RWPE2 (cell line): ENCODE results near the gene IFI35.

Experiments used
- ATAC-seq: fragments of 200-7000 bp; cut with Tn5 transposase; 3 replicates; pipeline ENCODE4 v1.9.1; 2021; ENCODE audit warnings: low read depth
- DNase-seq: peaks from one replicate; pipeline ENCODE4 v3.0.0-alpha.2; 2020; ENCODE audit warnings: low spot score
- H3K27ac ChIP-seq: fragments of 450-650 bp; 2 replicates; pipeline ENCODE4 v1.5.1; 2017; ENCODE audit warnings: mild to moderate bottlenecking; ENCODE audit not compliant: poor library complexity, severe bottlenecking
- H3K27me3 ChIP-seq: fragments of 250-450 bp; sonication (Bioruptor Pico); 2 replicates; pipeline ENCODE4 v1.5.1; 2021; ENCODE audit warnings: mild to moderate bottlenecking, moderate library complexity; ENCODE audit not compliant: insufficient read depth, poor library complexity, severe bottlenecking
- H3K36me3 ChIP-seq: fragments of 250-450 bp; sonication (Bioruptor Pico); 2 replicates; pipeline ENCODE4 v1.5.1; 2020; ENCODE audit warnings: low read depth, mild to moderate bottlenecking, moderate library complexity
- H3K4me1 ChIP-seq: fragments of 250-450 bp; sonication (Bioruptor Pico); 2 replicates; pipeline ENCODE4 v1.5.1; 2021; ENCODE audit warnings: mild to moderate bottlenecking, moderate library complexity; ENCODE audit not compliant: insufficient read depth, poor library complexity, severe bottlenecking
- H3K4me3 ChIP-seq: fragments of 250-450 bp; sonication (Bioruptor Pico); 2 replicates; pipeline ENCODE4 v1.5.1; 2021; ENCODE audit warnings: mild to moderate bottlenecking, moderate library complexity; ENCODE audit not compliant: severe bottlenecking
- H3K9me3 ChIP-seq: fragments of 250-450 bp; sonication (Bioruptor Pico); 2 replicates; pipeline ENCODE4 v1.5.1; 2021; ENCODE audit warnings: mild to moderate bottlenecking, moderate library complexity; ENCODE audit not compliant: severe bottlenecking
- CTCF ChIP-seq: fragments of 450-650 bp; IDR thresholded peaks from one replicate; pipeline ENCODE4 v1.5.1; 2017; ENCODE audit warnings: mild to moderate bottlenecking, moderate library complexity; ENCODE audit not compliant: poor library complexity, severe bottlenecking

The IFI35 gene

GRCh38 chr17:43056051-43056450 is 49.5 kb downstream of the IFI35 start:
- no peaks in the 10 kb centered on the region for H3K27me3 ChIP-seq
- no peaks in the 10 kb centered on the region for H3K4me1 ChIP-seq
- H3K4me3 ChIP-seq = no peak overlapping the region
- H3K36me3 ChIP-seq = peaks cover 79% of the 10 kb centered on the region
- H3K27ac ChIP-seq = no peak overlapping the region
- TF ChIP-seq CTCF = no peak
- ATAC-seq (no peak), DNase-seq (no peak)
- no peaks in the 10 kb centered on the region for H3K9me3 ChIP-seq

DNA sequence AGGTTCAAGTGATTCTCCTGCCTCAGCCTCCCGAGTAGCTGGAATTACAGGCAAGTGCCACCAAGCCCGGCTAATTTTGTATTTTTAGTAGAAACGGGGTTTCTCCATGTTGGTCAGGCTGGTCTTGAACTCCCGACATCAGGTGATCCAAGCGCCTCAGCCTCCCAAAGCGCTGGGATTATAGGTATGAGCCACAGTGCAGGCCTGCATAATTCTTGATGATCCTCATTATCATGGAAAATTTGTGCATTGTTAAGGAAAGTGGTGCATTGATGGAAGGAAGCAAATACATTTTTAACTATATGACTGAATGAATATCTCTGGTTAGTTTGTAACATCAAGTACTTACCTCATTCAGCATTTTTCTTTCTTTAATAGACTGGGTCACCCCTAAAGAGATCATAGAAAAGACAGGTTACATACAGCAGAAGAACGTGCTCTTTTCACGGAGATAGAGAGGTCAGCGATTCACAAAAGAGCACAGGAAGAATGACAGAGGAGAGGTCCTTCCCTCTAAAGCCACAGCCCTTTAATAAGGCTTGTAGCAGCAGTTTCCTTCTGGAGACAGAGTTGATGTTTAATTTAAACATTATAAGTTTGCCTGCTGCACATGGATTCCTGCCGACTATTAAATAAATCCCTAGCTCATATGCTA is 56.5 kb downstream of the IFI35 start:
- no peak overlapping the region for H3K4me3 ChIP-seq
- TF ChIP-seq CTCF = no peak
- DNase-seq (no peak), ATAC-seq (no peak)
- H3K36me3 ChIP-seq = peaks cover 81% of the 10 kb centered on the region
- no peaks in the 10 kb centered on the region for H3K9me3 ChIP-seq
- no peak overlapping the region for H3K27ac ChIP-seq
- H3K27me3 ChIP-seq = no peaks in the 10 kb centered on the region
- no peaks in the 10 kb centered on the region for H3K4me1 ChIP-seq
